Keratinocyte (primary cell): ENCODE measurements around the gene SYTL2. TPM values are rescaled to one million over a fixed set of nuclear protein-coding genes. Genes with fewer than 3 reads are reported as not detected.

ENCODE experiments used
- DNase-seq: peaks from one replicate; pipeline ENCODE4 v3.0.0-alpha.2; 2011; ENCODE audit warnings: low read depth, missing footprints, low spot score
- FAIRE-seq: peaks from 2 replicates; lab custom pipeline; 2011; peaks lifted over from hg19 to GRCh38; lab: Jason Lieb, UNC
- H2AFZ ChIP-seq: 2 replicates; pipeline ENCODE4 v1.6.0; 2012; ENCODE audit warnings: low read length, control low read depth, inconsistent platforms; ENCODE audit not compliant: control insufficient read depth
- H3K27ac ChIP-seq: 2 replicates; pipeline ENCODE4 v1.5.1; 2011; ENCODE audit warnings: low read length; ENCODE audit not compliant: control insufficient read depth, insufficient read depth
- H3K27me3 ChIP-seq: 3 replicates; pipeline ENCODE4 v1.6.0; 2011; ENCODE audit warnings: low read length; ENCODE audit not compliant: control insufficient read depth, insufficient read depth; ENCODE audit errors: extremely low read depth
- H3K36me3 ChIP-seq, 2 experiments: 2 replicates in 1 of 2; 3 replicates in 1 of 2; pipeline ENCODE4 v1.5.1; 2011; ENCODE audit warnings: low read length in 2 of 2, mild to moderate bottlenecking in 1 of 2; ENCODE audit not compliant: control insufficient read depth in 2 of 2, insufficient read depth in 2 of 2; ENCODE audit errors: extremely low read depth in 1 of 2
- H3K4me1 ChIP-seq: 3 replicates; pipeline ENCODE4 v1.5.1; 2011; ENCODE audit warnings: low read length; ENCODE audit not compliant: control insufficient read depth, insufficient read depth; ENCODE audit errors: extremely low read depth
- H3K4me2 ChIP-seq: 3 replicates; pipeline ENCODE4 v1.6.0; 2011; ENCODE audit warnings: low read depth, low read length; ENCODE audit not compliant: control insufficient read depth, insufficient read depth; ENCODE audit errors: extremely low read depth
- H3K4me3 ChIP-seq, 3 experiments: fragments of 200-600 bp in 1 of 3; sonication (generic) in 1 of 3; 2 replicates in 2 of 3; 3 replicates in 1 of 3; pipeline ENCODE4 v1.5.1; 2011 to 2016; ENCODE audit warnings: low read length in 3 of 3, mild to moderate bottlenecking in 3 of 3, control low read depth in 2 of 3, inconsistent platforms in 1 of 3, low read depth in 1 of 3, mixed read lengths in 1 of 3, mixed run types in 1 of 3, moderate library complexity in 1 of 3; ENCODE audit not compliant: control insufficient read depth in 2 of 3, insufficient read depth in 2 of 3; ENCODE audit errors: extremely low read depth in 1 of 3
- H3K79me2 ChIP-seq: 2 replicates; pipeline ENCODE4 v1.6.0; 2012; ENCODE audit warnings: low read length; ENCODE audit not compliant: control insufficient read depth, insufficient read depth
- H3K9ac ChIP-seq: 3 replicates; pipeline ENCODE4 v1.6.0; 2011; ENCODE audit warnings: low read length; ENCODE audit not compliant: control insufficient read depth, insufficient read depth; ENCODE audit errors: extremely low read depth
- H3K9me1 ChIP-seq: 3 replicates; pipeline ENCODE4 v1.6.0; 2011; ENCODE audit warnings: low read length; ENCODE audit not compliant: control insufficient read depth, insufficient read depth; ENCODE audit errors: extremely low read depth
- H3K9me3 ChIP-seq: 2 replicates; pipeline ENCODE4 v1.5.1; 2012; ENCODE audit warnings: low read depth, low read length; ENCODE audit not compliant: control insufficient read depth
- H4K20me1 ChIP-seq: 3 replicates; pipeline ENCODE4 v1.6.0; 2011; ENCODE audit warnings: low read length; ENCODE audit not compliant: control insufficient read depth, insufficient read depth; ENCODE audit errors: extremely low read depth
- CTCF ChIP-seq, 3 experiments: IDR thresholded peaks in 1 of 3; conservative IDR thresholded peaks in 1 of 3; optimal IDR thresholded peaks in 1 of 3; 2 replicates in 2 of 3; 3 replicates in 1 of 3; pipeline versions ENCODE3 to v1.5.1; 2011; ENCODE audit warnings: low read length in 3 of 3, mild to moderate bottlenecking in 3 of 3, moderate library complexity in 2 of 3, control low read depth in 1 of 3, inconsistent platforms in 1 of 3; ENCODE audit not compliant: insufficient read depth in 2 of 3; ENCODE audit errors: extremely low read depth in 1 of 3
- EZH2 ChIP-seq: IDR thresholded peaks from one replicate; pipeline ENCODE4 v1.6.1; 2012; ENCODE audit warnings: inconsistent platforms, mild to moderate bottlenecking, low read length, moderate library complexity
- dilution Hi-C: fragments of 300-500 bp; cut with MboI; formaldehyde crosslinking; loops from one replicate; pipeline ENCODE4 v1.7.0; 2020; ENCODE audit warnings: low sequenced_read_pairs; ENCODE audit not compliant: extremely low pct_ligation_motif_present
- polyA plus RNA-seq, 5 experiments: library from polyadenylated mRNA; depleted of rRNA in 3 of 5; stranded (reverse) in 3 of 5; stranded (forward) in 1 of 5; unstranded in 1 of 5; fragments of >200 nt; gene quantifications; 1 replicate in 1 of 5; 2 replicates in 3 of 5; 3 replicates in 1 of 5; pipeline versions ENCODE4 v1.2.1 to v1.2.3, GENCODE V29; 2011 to 2012; ENCODE audit warnings: missing spikeins in 2 of 5, low read depth in 1 of 5, low replicate concordance in 1 of 5

The SYTL2 gene
- polyA plus RNA-seq, 1 donor (not counting 4 experiments of a cell fraction or from before 2014, with no cell fraction given): 3.1 TPM

DNA sequence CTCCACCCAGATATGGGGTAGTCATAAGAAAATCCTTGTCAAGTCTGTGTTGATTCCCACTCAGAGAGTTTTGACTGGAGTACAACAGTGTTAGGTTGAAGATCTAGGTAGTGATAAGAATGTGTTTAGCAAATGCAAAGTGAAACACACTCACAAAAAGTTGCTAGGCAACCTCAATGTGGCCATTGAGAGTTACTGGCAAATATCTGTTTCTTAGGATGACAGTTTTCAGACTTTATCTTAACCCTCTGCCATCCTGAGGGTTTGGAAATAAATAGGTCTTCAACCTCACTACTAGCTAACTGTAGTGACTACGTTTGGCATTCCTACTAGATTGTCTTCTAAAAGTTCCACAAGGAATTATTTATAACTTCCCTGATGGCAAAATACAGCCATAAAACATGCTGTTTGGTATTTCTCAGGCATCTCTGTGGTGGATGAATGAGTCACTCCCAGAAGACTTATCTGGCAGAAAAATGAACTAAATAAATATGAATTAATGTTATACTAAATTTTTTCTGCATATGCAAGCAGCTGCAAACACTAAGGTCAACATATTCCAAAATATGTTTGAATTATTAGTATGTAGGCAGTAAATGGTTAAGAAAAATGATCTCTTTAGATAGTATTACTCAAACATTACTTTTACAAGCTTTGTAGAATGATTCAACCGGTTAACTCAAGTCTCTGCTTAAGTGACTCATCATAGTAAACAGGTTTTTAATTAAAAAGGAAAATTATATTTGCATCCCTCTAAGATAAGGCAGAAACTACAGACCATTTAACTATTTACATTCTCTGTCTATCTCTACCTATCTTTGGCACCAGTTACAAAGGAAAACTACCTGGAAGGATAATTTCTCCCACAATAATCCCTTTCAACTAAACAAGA lies 17.1 kb upstream of the SYTL2 start:
- H3K79me2 ChIP-seq: no peaks in the 10 kb centered on the region
- H3K27me3 ChIP-seq: no peaks in the 10 kb centered on the region
- H3K4me1 ChIP-seq: peaks cover 19% of the 10 kb centered on the region
- H3K4me2 ChIP-seq: peak overlapping the region; percentile 18
- H3K9me1 ChIP-seq: peaks cover 4% of the 10 kb centered on the region
- dilution Hi-C loops: no loop called here
- H2AFZ ChIP-seq: no peak overlapping the region
- H4K20me1 ChIP-seq: no peaks in the 10 kb centered on the region
- H3K4me3 ChIP-seq: no peak overlapping the region
- FAIRE-seq (peak; percentile 17), DNase-seq (no peak)
- TF ChIP-seq CTCF (optimal IDR thresholded peaks at IDR 0.05 in 1 of 3, IDR thresholded peaks at IDR 0.05 in 1 of 3, conservative IDR thresholded peaks at IDR 0.05 in 1 of 3; ENCODE audit: extremely low read depth in 1 of 3, insufficient read depth in 2 of 3, low read length in 3 of 3) (no peak), EZH2 (no peak)
- peak overlapping the region; percentile 25 for H3K27ac ChIP-seq
- H3K9ac ChIP-seq: no peak overlapping the region
- no peaks in the 10 kb centered on the region for H3K9me3 ChIP-seq
- no peaks in the 10 kb centered on the region for H3K36me3 ChIP-seq

GRCh38 chr11:85826116-85826855 lies 15.3 kb upstream of the SYTL2 start:
- TF ChIP-seq EZH2: no peak
- peak; percentile 57 to 81 (median 80) for TF ChIP-seq CTCF (optimal IDR thresholded peaks at IDR 0.05 in 1 of 3, IDR thresholded peaks at IDR 0.05 in 1 of 3, conservative IDR thresholded peaks at IDR 0.05 in 1 of 3; ENCODE audit: extremely low read depth in 1 of 3, insufficient read depth in 2 of 3, low read length in 3 of 3)
- no peak overlapping the region for H2AFZ ChIP-seq

More at GRCh38 chr11:85826116-85826855, 15.3 kb upstream of the SYTL2 start:
- H3K4me3 ChIP-seq: no peak overlapping the region
- H4K20me1 ChIP-seq: no peaks in the 10 kb centered on the region
- no peak overlapping the region for H3K9ac ChIP-seq
- no peaks in the 10 kb centered on the region for H3K79me2 ChIP-seq
- H3K27me3 ChIP-seq: no peaks in the 10 kb centered on the region
- H3K9me1 ChIP-seq: peaks cover 4% of the 10 kb centered on the region
- H3K9me3 ChIP-seq: no peaks in the 10 kb centered on the region
- no peak for FAIRE-seq
- no peak overlapping the region for H3K27ac ChIP-seq
- no peak for DNase-seq
- H3K36me3 ChIP-seq: no peaks in the 10 kb centered on the region
- H3K4me2 ChIP-seq: no peak overlapping the region
- dilution Hi-C loops: no loop called here
- peaks cover 19% of the 10 kb centered on the region for H3K4me1 ChIP-seq
